Breast epithelium (tissue), 4 donors: Measurements from ENCODE around the gene GAL3ST2. TPM values are rescaled to one million over a fixed set of nuclear protein-coding genes. Genes with fewer than 3 reads are reported as not detected.

Experiments used
- DNase-seq, 2 donors: peaks; one replicate each; pipeline ENCODE4 v3.0.0-alpha.2; 2019; ENCODE audit warnings: low spot score in 2 of 2
- H3K27ac ChIP-seq, 2 donors: fragments of 200-600 bp; sonication (generic) in 1 of 2; one replicate each; pipeline ENCODE4 v1.5.1; 2016 to 2019; ENCODE audit warnings: mild to moderate bottlenecking in 1 of 2
- H3K27me3 ChIP-seq, 2 donors: fragments of 200-600 bp; sonication (generic) in 1 of 2; one replicate each; pipeline versions ENCODE4 v1.5.1 to v1.6.0; 2017 to 2019; ENCODE audit warnings: control low read depth in 1 of 2, mild to moderate bottlenecking in 1 of 2
- H3K36me3 ChIP-seq: fragments of 200-600 bp; one replicate; pipeline ENCODE4 v1.5.1; 2019
- H3K4me1 ChIP-seq, 2 donors: fragments of 200-600 bp; sonication (generic); one replicate each; pipeline ENCODE4 v1.5.1; 2016 to 2019; ENCODE audit warnings: control low read depth in 1 of 2
- H3K4me3 ChIP-seq, 3 donors: fragments of 200-600 bp; sonication (generic); 1 replicate in 2 of 3; 2 replicates in 1 of 3; pipeline ENCODE4 v1.5.1; 2016 to 2019; ENCODE audit warnings: mild to moderate bottlenecking in 3 of 3, moderate library complexity in 2 of 3
- H3K9me3 ChIP-seq, 2 donors: fragments of 200-600 bp; sonication (generic) in 1 of 2; one replicate each; pipeline ENCODE4 v1.5.1; 2016 to 2019; ENCODE audit warnings: control low read depth in 1 of 2
- POLR2A ChIP-seq: fragments of 450-650 bp; IDR thresholded peaks from one replicate; pipeline ENCODE4 v1.6.1; 2016; ENCODE audit warnings: antibody characterized with exemption, mild to moderate bottlenecking, moderate library complexity
- POLR2AphosphoS5 ChIP-seq, 3 donors: sonication (generic); formaldehyde crosslinking; IDR thresholded peaks; one replicate each; pipeline ENCODE4 v1.6.1; 2017; ENCODE audit warnings: antibody characterized with exemption in 3 of 3
- intact Hi-C: fragments of 100-400 bp; cut with DNase I; formaldehyde crosslinking; loops from one replicate; pipeline ENCODE4 v1.15.1; 2023; ENCODE audit warnings: low total_unique reads
- total RNA-seq, 3 donors: library from RNA; depleted of rRNA; stranded (reverse); fragments of >200 nt; gene quantifications; one replicate each; pipeline ENCODE4 v1.1.0, GENCODE V29; 2016
- TF ChIP-seq, protein P1 (sequence below), 3 donors: fragments of 450-650 bp; IDR thresholded peaks; one replicate each; pipeline ENCODE4 v1.5.1; 2016 to 2017; ENCODE audit warnings: antibody characterized with exemption in 3 of 3, mild to moderate bottlenecking in 3 of 3, moderate library complexity in 3 of 3

The GAL3ST2 gene
- total RNA-seq, 3 donors from 2014 or later, result 2.6 TPM; not detected in 2

- no peak overlapping the region for H3K4me3 ChIP-seq
- no peak overlapping the region for H3K27ac ChIP-seq
- no peaks in the 10 kb centered on the region for H3K36me3 ChIP-seq
- TF ChIP-seq, protein P1, sequence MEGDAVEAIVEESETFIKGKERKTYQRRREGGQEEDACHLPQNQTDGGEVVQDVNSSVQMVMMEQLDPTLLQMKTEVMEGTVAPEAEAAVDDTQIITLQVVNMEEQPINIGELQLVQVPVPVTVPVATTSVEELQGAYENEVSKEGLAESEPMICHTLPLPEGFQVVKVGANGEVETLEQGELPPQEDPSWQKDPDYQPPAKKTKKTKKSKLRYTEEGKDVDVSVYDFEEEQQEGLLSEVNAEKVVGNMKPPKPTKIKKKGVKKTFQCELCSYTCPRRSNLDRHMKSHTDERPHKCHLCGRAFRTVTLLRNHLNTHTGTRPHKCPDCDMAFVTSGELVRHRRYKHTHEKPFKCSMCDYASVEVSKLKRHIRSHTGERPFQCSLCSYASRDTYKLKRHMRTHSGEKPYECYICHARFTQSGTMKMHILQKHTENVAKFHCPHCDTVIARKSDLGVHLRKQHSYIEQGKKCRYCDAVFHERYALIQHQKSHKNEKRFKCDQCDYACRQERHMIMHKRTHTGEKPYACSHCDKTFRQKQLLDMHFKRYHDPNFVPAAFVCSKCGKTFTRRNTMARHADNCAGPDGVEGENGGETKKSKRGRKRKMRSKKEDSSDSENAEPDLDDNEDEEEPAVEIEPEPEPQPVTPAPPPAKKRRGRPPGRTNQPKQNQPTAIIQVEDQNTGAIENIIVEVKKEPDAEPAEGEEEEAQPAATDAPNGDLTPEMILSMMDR (IDR thresholded peaks at IDR 0.05), result no peak
- TF ChIP-seq POLR2A (no peak), POLR2AphosphoS5 (IDR thresholded peaks at IDR 0.05) (no peak)
- intact Hi-C loops, result loop anchor here (5.0 kb wide), 1 partner anchor 215 kb away; the partner anchor contains the start of genes ATG4B and THAP4
- no peaks in the 10 kb centered on the region for H3K4me1 ChIP-seq
- H3K9me3 ChIP-seq, result no peaks in the 10 kb centered on the region
- DNase-seq, result peak in 1 of 2 donors; percentile 40
- H3K27me3 ChIP-seq, result peaks cover 0 to 8% of the 10 kb centered on the region in 2 donors
Observed at GRCh38 chr2:241852116-241852980, 75.7 kb downstream of the GAL3ST2 start.

GRCh38 chr2:241852981-241853631, 76.5 kb downstream of the GAL3ST2 start:
- no peak for TF ChIP-seq POLR2A
- TF ChIP-seq, protein P1 (IDR thresholded peaks at IDR 0.05), result no peak
- no peak for TF ChIP-seq POLR2AphosphoS5 (IDR thresholded peaks at IDR 0.05)
- Histone ChIP-seq H3K36me3 (no peaks in the 10 kb centered on the region), H3K9me3 (no peaks in the 10 kb centered on the region), H3K4me3 (no peak overlapping the region), H3K27ac (no peak overlapping the region), H3K4me1 (no peaks in the 10 kb centered on the region), H3K27me3 (peaks cover 0 to 8% of the 10 kb centered on the region in 2 donors)
- intact Hi-C loops, result loop anchor here (5.0 kb wide), 1 partner anchor 216 kb away; the partner anchor contains the start of genes ATG4B and THAP4
- peak in 1 of 2 donors; percentile 47 for DNase-seq

Other genes starting within 250 kb of the GAL3ST2 start
- gene BOK, start 218.1 kb upstream of the GAL3ST2 start, total RNA-seq, result 10 to 100 TPM; 32.2 to 77.6 (median 40.3) TPM
- gene THAP4, start 139.7 kb upstream of the GAL3ST2 start, total RNA-seq, result 10 to 100 TPM; 35.3 to 45.9 (median 38.1) TPM
- gene ATG4B, start 139.1 kb upstream of the GAL3ST2 start, total RNA-seq, result 10 to 100 TPM; 47.7 to 71.1 (median 64.2) TPM
- 10 to 100 TPM; 16.8 to 23.2 (median 19.7) TPM for gene DTYMK, start 90.0 kb upstream of the GAL3ST2 start, total RNA-seq
- gene ING5, start 74.8 kb upstream of the GAL3ST2 start, total RNA-seq, result 10 to 100 TPM; 29.6 to 49.0 (median 45.6) TPM
- gene D2HGDH, start 42.2 kb upstream of the GAL3ST2 start, total RNA-seq, result 10 to 100 TPM; 16.3 to 29.2 (median 22.2) TPM
- gene NEU4, start 32.4 kb downstream of the GAL3ST2 start, total RNA-seq, result 1 to 10 TPM in 1 of 3 donors, under 1 TPM in 2; 0.33 to 3.0 (median 0.44) TPM
- gene PDCD1, start 82.1 kb downstream of the GAL3ST2 start, total RNA-seq, result under 1 TPM; 0.16 to 0.88 (median 0.33) TPM
- gene RTP5, start 92.9 kb downstream of the GAL3ST2 start, total RNA-seq, result under 1 TPM in 1 of 3 donors, not detected in 2; 0.15 TPM